ENCODE results near the gene NUDT16L1.

GRCh38 chr16:4736546-4736945 lies 43.2 kb downstream of the NUDT16L1 start:
- no peak for TF ChIP-seq CTCF (conservative IDR thresholded peaks at IDR 0.05; ENCODE audit: low read length)
- no peak for TF ChIP-seq EZH2phosphoT487 (IDR thresholded peaks at IDR 0.05; ENCODE audit: borderline replicate concordance)
